ENCODE data around the gene TEX38. TPM values are rescaled to one million over a fixed set of nuclear protein-coding genes. Genes with fewer than 3 reads are reported as not detected.

TEX38 gene
- total RNA-seq, 1 experiment from 2014 or later = not detected

GRCh38 chr1:46721204-46721603 is 49.5 kb downstream of the TEX38 start:
- POLR2A ChIA-PET = no interaction called here
- H3K27me3 ChIP-seq (replicated peaks; ENCODE audit: control insufficient read depth, insufficient read depth, low read length) = no peaks in the 10 kb centered on the region
- BruUV-seq (replicated peaks) = no TSS peak
- no peak for DNase-seq
- H3K36me3 ChIP-seq (ENCODE audit: control insufficient read depth, insufficient read depth, low read length) = no peaks in the 10 kb centered on the region
- H3K9me3 ChIP-seq = no peaks in the 10 kb centered on the region
- CTCF ChIA-PET = no interaction called here
- intact Hi-C loops (cut with micrococcal nuclease; ENCODE audit: unreplicated experiment) = no loop called here
- H3K4me3 ChIP-seq (ENCODE audit: low read depth, low read length) = no peak overlapping the region
- Mint-ChIP-seq H3K4me3 (ENCODE audit: unreplicated experiment) (no peak overlapping the region), H3K4me1 (ENCODE audit: low read depth, unreplicated experiment) (peaks cover 21% of the 10 kb centered on the region), H3K27ac (ENCODE audit: unreplicated experiment) (no peak overlapping the region), H3K36me3 (ENCODE audit: insufficient read depth, unreplicated experiment) (peaks cover 10% of the 10 kb centered on the region), H3K9me3 (ENCODE audit: unreplicated experiment) (peaks cover 3% of the 10 kb centered on the region), H3K27me3 (ENCODE audit: insufficient read depth, unreplicated experiment) (no peaks in the 10 kb centered on the region)
- TF ChIP-seq CTCF (IDR thresholded peaks at IDR 0.05; ENCODE audit: insufficient read depth in 1 of 2, low read depth in 1 of 2, low read length in 1 of 2, severe bottlenecking in 1 of 2, unreplicated experiment in 1 of 2) = no peak
- peaks cover 10% of the 10 kb centered on the region for H3K4me1 ChIP-seq

GRCh38 chr1:46721686-46722205 is 50.1 kb downstream of the TEX38 start:
- Mint-ChIP-seq H3K27ac (ENCODE audit: unreplicated experiment) (no peak overlapping the region), H3K9me3 (ENCODE audit: unreplicated experiment) (peaks cover 9% of the 10 kb centered on the region), H3K4me1 (ENCODE audit: low read depth, unreplicated experiment) (peaks cover 20% of the 10 kb centered on the region), H3K4me3 (ENCODE audit: unreplicated experiment) (no peak overlapping the region), H3K27me3 (ENCODE audit: insufficient read depth, unreplicated experiment) (no peaks in the 10 kb centered on the region), H3K36me3 (ENCODE audit: insufficient read depth, unreplicated experiment) (peaks cover 10% of the 10 kb centered on the region)
- intact Hi-C loops (cut with micrococcal nuclease; ENCODE audit: unreplicated experiment) = no loop called here
- Histone ChIP-seq H3K36me3 (ENCODE audit: control insufficient read depth, insufficient read depth, low read length) (no peaks in the 10 kb centered on the region), H3K27me3 (replicated peaks; ENCODE audit: control insufficient read depth, insufficient read depth, low read length) (no peaks in the 10 kb centered on the region), H3K4me1 (peaks cover 10% of the 10 kb centered on the region), H3K4me3 (ENCODE audit: low read depth, low read length) (no peak overlapping the region), H3K9me3 (no peaks in the 10 kb centered on the region)
- POLR2A ChIA-PET = no interaction called here
- no TSS peak for BruUV-seq (replicated peaks)
- CTCF ChIA-PET = no interaction called here
- no peak for DNase-seq
- no peak for TF ChIP-seq CTCF (IDR thresholded peaks at IDR 0.05; ENCODE audit: insufficient read depth in 1 of 2, low read depth in 1 of 2, low read length in 1 of 2, severe bottlenecking in 1 of 2, unreplicated experiment in 1 of 2)

Other genes starting within 250 kb of the TEX38 start
- gene DMBX1, start 182.0 kb upstream of the TEX38 start, total RNA-seq (2022) = 0.16 TPM in 1 of 2 replicates, not detected in the other
- gene KNCN, start 120.2 kb upstream of the TEX38 start, total RNA-seq (2022) = not detected in 2 replicates
- gene MKNK1, start 67.6 kb upstream of the TEX38 start, total RNA-seq (2022) = 22.7 and 30.5 TPM in 2 replicates
- 1.6 and 2.1 TPM in 2 replicates for gene MOB3C, start 55.0 kb upstream of the TEX38 start, total RNA-seq (2022)
- gene ATPAF1, start 3.5 kb upstream of the TEX38 start, total RNA-seq (2022) = 26.9 and 31.7 TPM in 2 replicates
- 60.3 and 61.6 TPM in 2 replicates for gene EFCAB14, start 47.3 kb downstream of the TEX38 start, total RNA-seq (2022)
- not detected in 2 replicates for gene CYP4B1, start 127.2 kb downstream of the TEX38 start, total RNA-seq (2022)

Data from Caco-2 (cell line).